GM19099 (cell line): ENCODE results near the gene P2RY11.

Source experiments
- POLR2A ChIP-seq: IDR thresholded peaks from 3 replicates; pipeline ENCODE4 v1.6.1; 2011; ENCODE audit warnings: low read depth; ENCODE audit not compliant: insufficient read length; ENCODE audit errors: extremely low read depth

Gene P2RY11

DNA sequence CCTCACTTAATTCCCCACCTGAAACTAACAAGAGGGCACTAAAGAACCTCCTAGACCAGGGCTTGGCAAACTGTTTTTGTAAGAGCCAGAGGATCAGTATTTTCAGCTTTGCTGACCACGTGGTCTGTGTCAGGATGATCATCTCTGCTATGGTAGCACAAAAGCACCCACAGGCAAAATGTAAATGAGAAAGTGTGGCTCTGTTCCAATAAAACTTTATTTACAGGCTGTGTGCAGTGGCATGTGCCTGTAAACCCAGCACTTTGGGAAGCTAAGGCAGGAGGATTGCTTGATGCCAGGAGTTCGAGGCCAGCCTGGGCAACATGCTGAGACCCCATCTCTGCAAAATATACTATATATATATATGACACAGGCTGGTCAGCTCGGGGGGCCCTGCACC is 52.0 kb downstream of the P2RY11 start:
- TF ChIP-seq POLR2A, result no peak
